MM.1S (cell line): ENCODE data around the gene GGPS1.

Experiments
- DNase-seq: peaks from one replicate; pipeline ENCODE4 v3.0.0-alpha.2; 2015
- H2AFZ ChIP-seq: fragments of 300-600 bp; sonication (generic); 2 replicates; pipeline ENCODE4 v1.6.0; 2016; ENCODE audit warnings: antibody characterized with exemption, low read length
- H3F3A ChIP-seq: fragments of 300-600 bp; sonication (generic); 2 replicates; pipeline ENCODE4 v1.6.1; 2016; ENCODE audit warnings: mild to moderate bottlenecking, antibody characterized with exemption, low read length, moderate library complexity, mixed read lengths; ENCODE audit not compliant: insufficient read depth
- H3K27ac ChIP-seq: fragments of 300-600 bp; sonication (generic); 2 replicates; pipeline ENCODE4 v1.5.1; 2016; ENCODE audit warnings: mild to moderate bottlenecking, low read length
- H3K27me3 ChIP-seq: fragments of 300-600 bp; sonication (generic); replicated peaks from 2 replicates; pipeline ENCODE4 v1.6.0; 2016; ENCODE audit warnings: low read length; ENCODE audit not compliant: insufficient read depth
- H3K36me3 ChIP-seq: fragments of 300-600 bp; sonication (generic); replicated peaks from 2 replicates; pipeline ENCODE4 v1.6.1; 2016; ENCODE audit warnings: mild to moderate bottlenecking, low read length, mixed read lengths; ENCODE audit not compliant: insufficient read depth
- H3K4me1 ChIP-seq: fragments of 300-600 bp; sonication (generic); 2 replicates; pipeline ENCODE4 v1.6.1; 2016; ENCODE audit warnings: low read length, mixed read lengths
- H3K4me2 ChIP-seq: fragments of 300-600 bp; sonication (generic); 2 replicates; pipeline ENCODE4 v1.6.0; 2016; ENCODE audit warnings: low read depth, low read length
- H3K4me3 ChIP-seq: fragments of 300-600 bp; sonication (generic); 2 replicates; pipeline ENCODE4 v1.5.1; 2016; ENCODE audit warnings: low read length, mixed read lengths
- H3K79me2 ChIP-seq: fragments of 300-600 bp; sonication (generic); 2 replicates; pipeline ENCODE4 v1.6.1; 2016; ENCODE audit warnings: mixed run types, low read length, mixed read lengths
- H3K9ac ChIP-seq: fragments of 300-600 bp; sonication (generic); 2 replicates; pipeline ENCODE4 v1.6.1; 2016; ENCODE audit warnings: low read length, mixed read lengths
- H3K9me2 ChIP-seq: fragments of 300-600 bp; sonication (generic); replicated peaks from 2 replicates; pipeline ENCODE4 v1.6.1; 2016; ENCODE audit warnings: mild to moderate bottlenecking, low read length, mixed read lengths; ENCODE audit not compliant: insufficient read depth
- H3K9me3 ChIP-seq: fragments of 300-600 bp; sonication (generic); replicated peaks from 2 replicates; pipeline ENCODE4 v1.6.1; 2016; ENCODE audit warnings: mild to moderate bottlenecking, low read length, mixed read lengths; ENCODE audit not compliant: insufficient read depth
- H4K20me1 ChIP-seq: fragments of 300-600 bp; sonication (generic); 2 replicates; pipeline ENCODE4 v1.6.1; 2016; ENCODE audit warnings: mild to moderate bottlenecking, low read length, moderate library complexity, mixed read lengths; ENCODE audit not compliant: insufficient read depth
- EZH2 ChIP-seq: fragments of 300-600 bp; sonication (generic); optimal IDR thresholded peaks from 2 replicates; pipeline ENCODE3; 2017; ENCODE audit warnings: low read depth, mild to moderate bottlenecking, antibody characterized with exemption, low read length, mixed read lengths
- EZH2phosphoT487 ChIP-seq: fragments of 300-600 bp; sonication (generic); IDR thresholded peaks from 2 replicates; pipeline ENCODE4 v1.6.1; 2018; ENCODE audit warnings: antibody characterized with exemption, low read length
- TF ChIP-seq, protein P1 (sequence below): fragments of 300-600 bp; sonication (generic); IDR thresholded peaks from 2 replicates; pipeline ENCODE4 v1.5.1; 2016; ENCODE audit warnings: antibody characterized with exemption, low read length, mixed read lengths

GGPS1 gene

DNA sequence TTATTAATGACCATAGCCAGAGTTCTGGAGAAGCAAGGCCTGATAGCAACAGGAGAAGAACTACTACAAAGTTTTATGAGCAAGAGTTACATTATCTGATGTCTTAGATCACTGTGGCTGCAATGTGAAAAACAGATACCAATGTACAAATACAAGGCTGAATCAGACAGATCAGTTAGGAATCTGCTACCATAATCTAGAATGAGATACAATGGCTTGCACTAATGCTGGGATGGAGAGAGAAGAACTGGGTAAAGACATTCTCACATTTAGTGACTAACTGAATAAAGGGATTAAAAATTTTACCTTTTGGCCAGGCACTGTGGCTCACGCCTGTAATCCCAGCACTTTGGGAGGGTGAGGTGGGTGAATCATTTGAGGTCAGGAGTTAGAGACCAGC is 41.7 kb upstream of the GGPS1 start:
- no peak overlapping the region for H3K4me3 ChIP-seq
- H3K4me1 ChIP-seq, result no peaks in the 10 kb centered on the region
- no peak overlapping the region for H3K9ac ChIP-seq
- H3F3A ChIP-seq, result no peaks in the 10 kb centered on the region
- DNase-seq, result no peak
- H3K36me3 ChIP-seq, result no peaks in the 10 kb centered on the region
- H3K79me2 ChIP-seq, result peaks cover 94% of the 10 kb centered on the region
- no peaks in the 10 kb centered on the region for H3K9me2 ChIP-seq
- H4K20me1 ChIP-seq, result peaks cover 17% of the 10 kb centered on the region
- TF ChIP-seq, protein P1, sequence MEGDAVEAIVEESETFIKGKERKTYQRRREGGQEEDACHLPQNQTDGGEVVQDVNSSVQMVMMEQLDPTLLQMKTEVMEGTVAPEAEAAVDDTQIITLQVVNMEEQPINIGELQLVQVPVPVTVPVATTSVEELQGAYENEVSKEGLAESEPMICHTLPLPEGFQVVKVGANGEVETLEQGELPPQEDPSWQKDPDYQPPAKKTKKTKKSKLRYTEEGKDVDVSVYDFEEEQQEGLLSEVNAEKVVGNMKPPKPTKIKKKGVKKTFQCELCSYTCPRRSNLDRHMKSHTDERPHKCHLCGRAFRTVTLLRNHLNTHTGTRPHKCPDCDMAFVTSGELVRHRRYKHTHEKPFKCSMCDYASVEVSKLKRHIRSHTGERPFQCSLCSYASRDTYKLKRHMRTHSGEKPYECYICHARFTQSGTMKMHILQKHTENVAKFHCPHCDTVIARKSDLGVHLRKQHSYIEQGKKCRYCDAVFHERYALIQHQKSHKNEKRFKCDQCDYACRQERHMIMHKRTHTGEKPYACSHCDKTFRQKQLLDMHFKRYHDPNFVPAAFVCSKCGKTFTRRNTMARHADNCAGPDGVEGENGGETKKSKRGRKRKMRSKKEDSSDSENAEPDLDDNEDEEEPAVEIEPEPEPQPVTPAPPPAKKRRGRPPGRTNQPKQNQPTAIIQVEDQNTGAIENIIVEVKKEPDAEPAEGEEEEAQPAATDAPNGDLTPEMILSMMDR, result no peak
- TF ChIP-seq EZH2phosphoT487 (no peak), EZH2 (no peak)
- H3K27me3 ChIP-seq, result no peaks in the 10 kb centered on the region
- no peaks in the 10 kb centered on the region for H3K9me3 ChIP-seq
- H3K27ac ChIP-seq, result no peak overlapping the region
- H2AFZ ChIP-seq, result no peak overlapping the region
- no peak overlapping the region for H3K4me2 ChIP-seq

DNA sequence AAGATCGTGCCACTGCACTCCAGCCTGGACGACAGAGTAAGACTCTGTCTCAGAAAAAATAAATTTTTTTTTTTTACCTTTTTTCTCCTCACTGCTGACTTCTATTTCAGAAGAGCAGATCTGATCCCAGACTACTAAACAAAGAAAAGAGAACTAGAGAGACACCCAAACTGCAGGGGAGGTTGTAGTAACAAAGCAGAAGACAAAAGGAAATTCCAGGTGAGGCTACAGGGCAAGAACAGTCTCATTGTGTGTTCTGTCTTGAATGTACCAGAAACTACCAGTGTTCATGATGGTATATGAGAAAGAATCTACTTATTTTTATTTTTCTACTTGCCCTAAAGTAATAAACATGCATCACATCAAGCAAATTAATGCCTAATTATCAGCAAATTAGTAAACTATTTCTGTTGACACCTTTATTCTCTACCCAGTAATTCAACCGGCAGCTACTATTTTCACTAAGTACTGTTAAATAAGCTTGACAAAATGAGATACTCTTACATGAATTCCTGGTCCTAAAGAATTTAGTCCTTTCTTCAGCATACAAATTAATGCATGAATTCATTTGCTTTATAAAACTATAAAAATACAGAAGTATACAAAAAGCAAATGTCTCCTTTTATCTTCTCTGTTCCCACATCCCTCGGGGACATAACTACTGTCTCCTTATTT is 41.0 kb upstream of the GGPS1 start:
- Histone ChIP-seq H3K4me3 (no peak overlapping the region), H3K4me2 (no peak overlapping the region), H3K79me2 (peaks cover 95% of the 10 kb centered on the region), H3K9ac (no peak overlapping the region), H3K9me3 (no peaks in the 10 kb centered on the region), H3K36me3 (no peaks in the 10 kb centered on the region), H3F3A (no peaks in the 10 kb centered on the region), H4K20me1 (peaks cover 17% of the 10 kb centered on the region), H3K27ac (no peak overlapping the region), H3K4me1 (no peaks in the 10 kb centered on the region), H2AFZ (no peak overlapping the region), H3K27me3 (no peaks in the 10 kb centered on the region), H3K9me2 (no peaks in the 10 kb centered on the region)
- TF ChIP-seq, protein P1, result no peak
- no peak for TF ChIP-seq EZH2phosphoT487
- no peak for TF ChIP-seq EZH2
- DNase-seq, result no peak

DNA sequence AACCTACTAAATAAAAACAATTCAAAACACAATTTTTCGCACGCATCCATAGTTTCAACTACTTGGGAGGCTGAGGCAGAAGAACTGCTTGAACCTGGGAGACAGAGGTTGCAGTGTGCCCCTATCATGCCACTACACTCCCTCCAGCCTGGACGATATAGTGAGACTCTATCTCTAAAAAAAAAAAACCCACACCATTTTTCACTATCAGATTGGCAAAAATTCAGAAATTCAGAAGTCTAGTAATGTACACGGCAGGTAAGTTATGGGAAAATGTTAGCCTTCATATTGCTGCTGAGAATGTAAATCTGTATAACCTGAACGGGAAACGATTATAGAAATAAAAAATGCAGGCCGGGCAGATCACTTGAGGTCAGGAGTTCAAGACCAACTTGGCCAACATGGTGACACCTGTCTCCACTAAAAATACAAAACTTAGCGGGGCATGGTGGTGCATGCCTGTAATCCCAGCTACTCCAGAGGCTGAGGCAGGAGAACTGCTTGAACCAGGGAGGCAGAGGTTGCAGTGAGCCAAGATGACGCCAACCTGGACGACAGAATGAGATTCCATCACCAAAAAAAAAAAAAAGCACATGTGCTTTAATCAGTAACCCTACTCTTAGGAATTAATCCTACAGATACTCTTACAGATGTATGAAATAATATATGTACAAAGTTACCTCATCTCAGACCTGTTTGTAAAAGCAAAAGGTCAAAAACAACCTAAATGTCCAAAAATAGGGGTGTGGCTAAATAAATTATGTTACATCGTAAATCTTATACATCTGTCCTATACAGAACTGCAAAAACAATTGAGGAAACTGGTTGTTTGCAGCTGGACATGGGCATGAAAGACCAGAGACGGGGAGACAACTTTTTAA is 38.3 kb upstream of the GGPS1 start:
- Histone ChIP-seq H3K4me3 (no peak overlapping the region), H3F3A (no peaks in the 10 kb centered on the region), H3K4me2 (no peak overlapping the region), H3K27ac (no peak overlapping the region), H3K79me2 (peaks cover 97% of the 10 kb centered on the region), H2AFZ (no peak overlapping the region), H3K27me3 (no peaks in the 10 kb centered on the region), H3K9me2 (no peaks in the 10 kb centered on the region), H4K20me1 (peaks cover 27% of the 10 kb centered on the region), H3K9me3 (no peaks in the 10 kb centered on the region), H3K4me1 (no peaks in the 10 kb centered on the region), H3K36me3 (no peaks in the 10 kb centered on the region), H3K9ac (no peak overlapping the region)
- no peak for DNase-seq
- TF ChIP-seq, protein P1, result no peak
- TF ChIP-seq EZH2phosphoT487, result no peak
